Measurements from ENCODE around the gene KIF26B.

KIF26B gene

GRCh38 chr1:245270972-245271371 is 116.2 kb downstream of the KIF26B start:
- no peak for DNase-seq (ENCODE audit: low read depth in 2 of 3, low spot score in 1 of 3)

GRCh38 chr1:245272676-245273075 is 117.9 kb downstream of the KIF26B start:
- DNase-seq (ENCODE audit: low read depth in 2 of 3, low spot score in 1 of 3) = no peak

GRCh38 chr1:245276445-245276844 is 121.7 kb downstream of the KIF26B start:
- no peak for DNase-seq (ENCODE audit: low read depth in 2 of 3, low spot score in 1 of 3)

- DNase-seq (ENCODE audit: low read depth in 2 of 3, low spot score in 1 of 3) = no peak
Measured at GRCh38 chr1:245277276-245277675, 122.5 kb downstream of the KIF26B start.

GRCh38 chr1:245278846-245279245 is 124.1 kb downstream of the KIF26B start:
- DNase-seq (ENCODE audit: low read depth in 2 of 3, low spot score in 1 of 3) = no peak

GRCh38 chr1:245279346-245279745 is 124.6 kb downstream of the KIF26B start:
- no peak for DNase-seq (ENCODE audit: low read depth in 2 of 3, low spot score in 1 of 3)

GRCh38 chr1:245283001-245283400 is 128.2 kb downstream of the KIF26B start:
- DNase-seq (ENCODE audit: low read depth in 2 of 3, low spot score in 1 of 3) = no peak

GRCh38 chr1:245285168-245285567 is 130.4 kb downstream of the KIF26B start:
- DNase-seq (ENCODE audit: low read depth in 2 of 3, low spot score in 1 of 3) = no peak

- DNase-seq (ENCODE audit: low read depth in 2 of 3, low spot score in 1 of 3) = no peak
Measured at GRCh38 chr1:245288796-245289195, 134.0 kb downstream of the KIF26B start.

- DNase-seq (ENCODE audit: low read depth in 2 of 3, low spot score in 1 of 3) = no peak
Measured at GRCh38 chr1:245290836-245291235, 136.1 kb downstream of the KIF26B start.

- no peak for DNase-seq (ENCODE audit: low read depth in 2 of 3, low spot score in 1 of 3)
Measured at GRCh38 chr1:245291351-245291750, 136.6 kb downstream of the KIF26B start.

GRCh38 chr1:245292141-245292540 is 137.4 kb downstream of the KIF26B start:
- no peak for DNase-seq (ENCODE audit: low read depth in 2 of 3, low spot score in 1 of 3)

GRCh38 chr1:245292553-245292952 is 137.8 kb downstream of the KIF26B start:
- no peak for DNase-seq (ENCODE audit: low read depth in 2 of 3, low spot score in 1 of 3)

- DNase-seq (ENCODE audit: low read depth in 2 of 3, low spot score in 1 of 3) = no peak
Measured at GRCh38 chr1:245294020-245294419, 139.2 kb downstream of the KIF26B start.

- no peak for DNase-seq (ENCODE audit: low read depth in 2 of 3, low spot score in 1 of 3)
Measured at GRCh38 chr1:245298781-245299180, 144.0 kb downstream of the KIF26B start.

GRCh38 chr1:245301162-245301580 is 146.4 kb downstream of the KIF26B start:
- DNase-seq (ENCODE audit: low read depth in 2 of 3, low spot score in 1 of 3) = no peak

- DNase-seq (ENCODE audit: low read depth in 2 of 3, low spot score in 1 of 3) = no peak
Measured at GRCh38 chr1:245301921-245302320, 147.1 kb downstream of the KIF26B start.

GRCh38 chr1:245304698-245305097 is 149.9 kb downstream of the KIF26B start:
- no peak for DNase-seq (ENCODE audit: low read depth in 2 of 3, low spot score in 1 of 3)

GRCh38 chr1:245306020-245306419 is 151.2 kb downstream of the KIF26B start:
- DNase-seq (ENCODE audit: low read depth in 2 of 3, low spot score in 1 of 3) = no peak

- DNase-seq (ENCODE audit: low read depth in 2 of 3, low spot score in 1 of 3) = no peak
Measured at GRCh38 chr1:245306628-245307410, 152.0 kb downstream of the KIF26B start.

GRCh38 chr1:245310571-245311531 is 156.1 kb downstream of the KIF26B start:
- no peak for DNase-seq (ENCODE audit: low read depth in 2 of 3, low spot score in 1 of 3)
